ENCODE measurements around the gene POPDC2.

Gene POPDC2

DNA sequence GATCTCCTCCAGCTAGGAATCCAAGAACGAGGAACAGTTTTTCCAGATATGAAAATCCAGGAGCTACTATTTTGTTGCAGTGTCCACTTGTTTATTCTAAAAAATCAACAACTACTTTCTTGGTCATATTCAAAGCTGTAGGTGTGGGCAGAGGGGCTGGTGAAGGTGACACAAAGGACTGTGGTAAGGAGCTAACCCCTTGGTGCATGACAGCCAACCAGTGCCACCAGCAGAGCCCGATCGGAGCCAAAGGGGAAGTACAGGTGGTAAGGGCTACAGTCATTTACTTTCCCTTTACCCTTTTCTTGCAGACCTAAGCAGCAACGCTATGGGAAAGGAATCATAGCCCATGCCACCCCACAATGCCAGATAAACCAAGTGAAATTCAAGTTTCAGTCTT, 32.0 kb downstream of the POPDC2 start:
- DNase-seq = no peak
- TF ChIP-seq, protein P1, sequence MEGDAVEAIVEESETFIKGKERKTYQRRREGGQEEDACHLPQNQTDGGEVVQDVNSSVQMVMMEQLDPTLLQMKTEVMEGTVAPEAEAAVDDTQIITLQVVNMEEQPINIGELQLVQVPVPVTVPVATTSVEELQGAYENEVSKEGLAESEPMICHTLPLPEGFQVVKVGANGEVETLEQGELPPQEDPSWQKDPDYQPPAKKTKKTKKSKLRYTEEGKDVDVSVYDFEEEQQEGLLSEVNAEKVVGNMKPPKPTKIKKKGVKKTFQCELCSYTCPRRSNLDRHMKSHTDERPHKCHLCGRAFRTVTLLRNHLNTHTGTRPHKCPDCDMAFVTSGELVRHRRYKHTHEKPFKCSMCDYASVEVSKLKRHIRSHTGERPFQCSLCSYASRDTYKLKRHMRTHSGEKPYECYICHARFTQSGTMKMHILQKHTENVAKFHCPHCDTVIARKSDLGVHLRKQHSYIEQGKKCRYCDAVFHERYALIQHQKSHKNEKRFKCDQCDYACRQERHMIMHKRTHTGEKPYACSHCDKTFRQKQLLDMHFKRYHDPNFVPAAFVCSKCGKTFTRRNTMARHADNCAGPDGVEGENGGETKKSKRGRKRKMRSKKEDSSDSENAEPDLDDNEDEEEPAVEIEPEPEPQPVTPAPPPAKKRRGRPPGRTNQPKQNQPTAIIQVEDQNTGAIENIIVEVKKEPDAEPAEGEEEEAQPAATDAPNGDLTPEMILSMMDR (IDR thresholded peaks at IDR 0.05; ENCODE audit: low read depth, low read length) = no peak
- Histone ChIP-seq H3K4me3 (ENCODE audit: low read depth, low read length) (no peak overlapping the region), H3K4me1 (peaks cover 9% of the 10 kb centered on the region), H3K36me3 (no peaks in the 10 kb centered on the region), H3K27me3 (no peaks in the 10 kb centered on the region), H3K9me3 (no peaks in the 10 kb centered on the region)

GRCh38 chr3:119627461-119627860, 32.9 kb downstream of the POPDC2 start:
- no peak for DNase-seq
- no peak overlapping the region for H3K4me3 ChIP-seq (ENCODE audit: low read depth, low read length)
- TF ChIP-seq, protein P1 (IDR thresholded peaks at IDR 0.05; ENCODE audit: low read depth, low read length) = no peak

GRCh38 chr3:119626196-119626595, 34.2 kb downstream of the POPDC2 start:
- no peak for DNase-seq
- TF ChIP-seq, protein P1 (IDR thresholded peaks at IDR 0.05; ENCODE audit: low read depth, low read length) = no peak
- H3K4me3 ChIP-seq (ENCODE audit: low read depth, low read length) = no peak overlapping the region
- no peaks in the 10 kb centered on the region for H3K4me1 ChIP-seq
- H3K27me3 ChIP-seq = no peaks in the 10 kb centered on the region
- H3K36me3 ChIP-seq = no peaks in the 10 kb centered on the region
- no peaks in the 10 kb centered on the region for H3K9me3 ChIP-seq

More at GRCh38 chr3:119627461-119627860, 32.9 kb downstream of the POPDC2 start:
- Histone ChIP-seq H3K4me1 (peaks cover 4% of the 10 kb centered on the region), H3K9me3 (no peaks in the 10 kb centered on the region), H3K27me3 (no peaks in the 10 kb centered on the region), H3K36me3 (no peaks in the 10 kb centered on the region)

DNA sequence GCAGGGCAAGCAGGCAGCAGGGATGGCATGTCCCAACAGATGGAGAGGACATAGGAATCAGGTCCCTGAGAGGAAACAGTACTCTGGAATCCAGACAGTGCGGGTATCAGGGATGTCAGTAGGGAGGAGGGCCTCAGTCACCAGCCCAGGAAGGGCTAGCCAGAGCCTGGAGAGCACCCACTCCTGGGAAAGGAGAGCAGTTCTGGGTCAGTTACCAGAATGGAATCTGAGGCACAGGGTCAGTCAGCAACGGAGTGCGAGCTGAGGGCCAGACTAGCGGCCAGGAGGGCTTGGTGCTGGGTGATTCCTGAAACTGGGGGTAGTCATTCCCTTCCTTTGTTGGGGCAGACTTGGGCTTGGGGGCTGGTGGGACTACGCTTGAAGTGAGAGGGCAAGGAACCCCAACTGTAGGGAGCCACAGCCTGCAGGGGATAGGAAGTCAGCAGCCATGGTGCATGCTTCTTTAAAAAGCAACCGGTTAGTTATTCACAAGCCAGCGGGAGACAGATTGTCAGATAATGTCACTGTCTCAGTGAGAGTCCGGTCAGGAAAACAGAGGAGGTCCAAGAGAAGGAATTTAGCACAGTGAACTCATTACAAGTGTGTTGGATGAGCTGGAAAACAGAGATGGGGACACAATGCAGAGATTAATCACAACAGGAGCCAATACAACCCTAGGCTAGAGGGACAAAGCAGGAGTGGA, 34.8 kb downstream of the POPDC2 start:
- H3K36me3 ChIP-seq = no peaks in the 10 kb centered on the region
- no peak for DNase-seq
- no peaks in the 10 kb centered on the region for H3K9me3 ChIP-seq
- no peaks in the 10 kb centered on the region for H3K27me3 ChIP-seq
- TF ChIP-seq, protein P1 (IDR thresholded peaks at IDR 0.05; ENCODE audit: low read depth, low read length) = no peak
- H3K4me1 ChIP-seq = no peaks in the 10 kb centered on the region
- H3K4me3 ChIP-seq (ENCODE audit: low read depth, low read length) = no peak overlapping the region

DNA sequence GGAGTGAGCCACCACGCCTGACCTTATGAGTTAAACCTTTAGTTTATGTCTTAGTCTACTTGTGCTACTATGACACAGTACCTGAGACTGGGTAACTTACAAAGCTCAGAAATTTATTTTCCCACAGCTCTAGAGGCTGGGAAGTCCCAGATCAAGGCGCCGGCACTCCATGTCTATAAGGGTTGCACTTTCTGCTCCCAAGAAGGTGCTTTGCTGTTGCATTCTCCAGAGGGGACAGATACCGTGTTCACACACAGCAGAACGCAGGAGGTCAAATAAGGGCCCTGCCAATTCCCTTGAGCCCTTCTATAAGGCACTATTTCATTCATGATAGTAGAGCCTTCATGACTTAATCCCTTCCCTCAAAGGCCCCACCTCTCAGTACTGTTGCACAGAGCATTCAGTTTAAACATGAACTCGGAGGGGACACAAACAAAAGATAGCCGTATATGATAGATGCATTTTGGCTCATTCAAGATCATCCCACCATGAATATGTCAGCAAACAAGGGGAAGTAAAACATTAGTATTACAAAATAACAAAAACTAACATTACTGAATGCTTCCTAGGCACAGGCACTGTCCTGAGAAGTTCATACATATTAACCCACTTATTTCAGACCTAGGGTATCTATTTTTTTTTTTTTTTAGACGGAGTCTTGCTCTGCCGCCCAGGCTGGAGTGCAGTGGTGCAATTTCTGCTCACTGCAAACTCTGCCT, 36.2 kb downstream of the POPDC2 start:
- Histone ChIP-seq H3K36me3 (no peaks in the 10 kb centered on the region), H3K27me3 (no peaks in the 10 kb centered on the region), H3K4me3 (ENCODE audit: low read depth, low read length) (no peak overlapping the region), H3K4me1 (no peaks in the 10 kb centered on the region), H3K9me3 (no peaks in the 10 kb centered on the region)
- no peak for DNase-seq
- TF ChIP-seq, protein P1 (IDR thresholded peaks at IDR 0.05; ENCODE audit: low read depth, low read length) = no peak

DNA sequence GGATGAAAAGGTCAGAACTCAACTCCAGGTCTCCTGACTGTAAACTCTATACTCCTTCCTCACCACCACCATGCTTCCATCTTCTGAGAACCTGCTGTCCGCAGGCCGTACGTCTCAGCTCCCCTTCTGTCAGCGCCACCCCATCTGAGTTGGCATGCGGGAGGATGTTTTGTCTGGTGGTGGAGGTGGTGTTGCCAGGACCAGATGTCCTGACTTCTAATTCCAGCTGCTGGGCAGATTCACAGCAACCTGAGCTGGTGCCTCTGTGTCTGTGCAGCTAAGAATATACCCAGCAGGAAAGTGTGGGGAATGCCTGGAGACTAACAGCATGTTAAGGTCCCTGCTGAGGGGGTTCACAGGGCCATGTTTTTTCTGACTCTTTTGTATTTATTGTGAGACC, 39.5 kb downstream of the POPDC2 start:
- TF ChIP-seq, protein P1 (IDR thresholded peaks at IDR 0.05; ENCODE audit: low read depth, low read length) = no peak
- no peaks in the 10 kb centered on the region for H3K4me1 ChIP-seq
- no peak for DNase-seq
- no peaks in the 10 kb centered on the region for H3K36me3 ChIP-seq
- no peak overlapping the region for H3K4me3 ChIP-seq (ENCODE audit: low read depth, low read length)
- H3K9me3 ChIP-seq = no peaks in the 10 kb centered on the region
- no peaks in the 10 kb centered on the region for H3K27me3 ChIP-seq

Measured in BE2C (cell line).